ENCODE measurements around the gene HLA-B.

DNA sequence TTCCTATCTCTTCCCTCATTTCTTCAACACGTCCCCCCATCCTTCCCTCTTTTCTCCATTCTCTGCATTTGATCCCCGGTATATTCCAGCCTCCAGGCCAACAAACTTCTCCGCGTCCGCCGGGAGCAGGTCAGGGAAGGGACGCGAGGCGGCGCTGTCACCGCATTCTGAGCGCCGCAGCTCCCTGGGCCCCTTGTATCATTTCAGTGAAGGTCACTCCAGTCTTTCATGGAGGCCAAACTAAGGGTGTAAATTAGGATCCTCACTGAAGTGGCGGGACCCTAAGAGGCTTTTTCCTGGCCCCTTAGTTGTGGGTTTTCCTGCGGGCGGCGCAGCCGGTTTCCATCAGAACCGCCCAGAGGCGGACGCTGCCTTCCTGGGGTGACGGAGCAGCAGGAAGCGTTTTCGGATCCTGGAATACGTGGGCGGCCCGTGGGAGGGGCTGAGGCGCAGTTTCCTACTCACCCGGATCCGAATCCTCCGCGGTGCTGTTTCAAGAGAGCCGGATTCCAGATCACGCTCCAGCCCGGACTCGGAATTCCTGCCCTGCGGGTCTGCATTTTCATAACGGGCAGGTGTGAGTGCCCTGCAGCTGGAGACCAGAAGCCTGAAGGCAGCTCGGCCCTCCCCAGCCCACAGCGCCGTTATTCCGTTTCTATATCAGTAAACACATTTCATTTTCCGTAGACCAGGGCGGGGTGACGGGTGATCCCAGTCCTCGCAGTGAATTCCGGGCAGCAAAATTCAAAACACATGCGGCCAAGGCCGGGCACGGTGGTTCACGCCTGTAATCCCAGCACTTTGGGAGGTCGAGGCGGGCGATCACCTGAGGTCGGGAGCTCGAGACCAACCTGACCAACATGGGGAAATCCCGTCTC is 42.8 kb upstream of the HLA-B start:
- TF ChIP-seq, protein P1, sequence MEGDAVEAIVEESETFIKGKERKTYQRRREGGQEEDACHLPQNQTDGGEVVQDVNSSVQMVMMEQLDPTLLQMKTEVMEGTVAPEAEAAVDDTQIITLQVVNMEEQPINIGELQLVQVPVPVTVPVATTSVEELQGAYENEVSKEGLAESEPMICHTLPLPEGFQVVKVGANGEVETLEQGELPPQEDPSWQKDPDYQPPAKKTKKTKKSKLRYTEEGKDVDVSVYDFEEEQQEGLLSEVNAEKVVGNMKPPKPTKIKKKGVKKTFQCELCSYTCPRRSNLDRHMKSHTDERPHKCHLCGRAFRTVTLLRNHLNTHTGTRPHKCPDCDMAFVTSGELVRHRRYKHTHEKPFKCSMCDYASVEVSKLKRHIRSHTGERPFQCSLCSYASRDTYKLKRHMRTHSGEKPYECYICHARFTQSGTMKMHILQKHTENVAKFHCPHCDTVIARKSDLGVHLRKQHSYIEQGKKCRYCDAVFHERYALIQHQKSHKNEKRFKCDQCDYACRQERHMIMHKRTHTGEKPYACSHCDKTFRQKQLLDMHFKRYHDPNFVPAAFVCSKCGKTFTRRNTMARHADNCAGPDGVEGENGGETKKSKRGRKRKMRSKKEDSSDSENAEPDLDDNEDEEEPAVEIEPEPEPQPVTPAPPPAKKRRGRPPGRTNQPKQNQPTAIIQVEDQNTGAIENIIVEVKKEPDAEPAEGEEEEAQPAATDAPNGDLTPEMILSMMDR (IDR thresholded peaks at IDR 0.05): peak in 5 of 7 experiments; percentile 79 to 97 (median 90)
- TF ChIP-seq EP300 (IDR thresholded peaks at IDR 0.05): no peak

Measured in stomach (tissue), 4 donors.